Measurements from ENCODE around the gene MTARC1. TPM values are rescaled to one million over a fixed set of nuclear protein-coding genes. Genes with fewer than 3 reads are reported as not detected.

MTARC1 gene
- polyA plus RNA-seq, 3 donors from 2014 or later = 0.37 TPM; not detected in 2

GRCh38 chr1:220784751-220785150 is 2.0 kb upstream of the MTARC1 start:
- no peak overlapping the region for H3K4me3 Mint-ChIP-seq

GRCh38 chr1:220785166-220786056 is 1.3 kb upstream of the MTARC1 start:
- Mint-ChIP-seq H3K36me3 (no peaks in the 10 kb centered on the region), H3K27ac (no peak overlapping the region), H3K9me3 (no peaks in the 10 kb centered on the region), H3K4me3 (no peak overlapping the region), H3K4me1 (no peaks in the 10 kb centered on the region), H3K27me3 (ENCODE audit: low read depth in 3 of 3) (peaks cover 4 to 14% (median 8%) of the 10 kb centered on the region in 3 donors)
- no peak for DNase-seq

More at GRCh38 chr1:220784751-220785150, 2.0 kb upstream of the MTARC1 start:
- no peaks in the 10 kb centered on the region for H3K9me3 Mint-ChIP-seq
- peaks cover 4 to 14% (median 8%) of the 10 kb centered on the region in 3 donors for H3K27me3 Mint-ChIP-seq (ENCODE audit: low read depth in 3 of 3)
- H3K4me1 Mint-ChIP-seq = no peaks in the 10 kb centered on the region
- no peak for DNase-seq
- no peaks in the 10 kb centered on the region for H3K36me3 Mint-ChIP-seq
- H3K27ac Mint-ChIP-seq = no peak overlapping the region

- H3K4me1 Mint-ChIP-seq = no peaks in the 10 kb centered on the region
- H3K27ac Mint-ChIP-seq = no peak overlapping the region
- no peaks in the 10 kb centered on the region for H3K36me3 Mint-ChIP-seq
- no peak overlapping the region for H3K4me3 Mint-ChIP-seq
- DNase-seq = no peak
- H3K9me3 Mint-ChIP-seq = no peaks in the 10 kb centered on the region
- peaks cover 4 to 14% (median 8%) of the 10 kb centered on the region in 3 donors for H3K27me3 Mint-ChIP-seq (ENCODE audit: low read depth in 3 of 3)
Measured at GRCh38 chr1:220786057-220786336, 716 bp upstream of the MTARC1 start.

GRCh38 chr1:220787069-220787619 is 431 bp downstream of the MTARC1 start:
- DNase-seq = no peak
- Mint-ChIP-seq H3K27ac (no peak overlapping the region), H3K4me1 (no peaks in the 10 kb centered on the region), H3K9me3 (no peaks in the 10 kb centered on the region), H3K4me3 (peak overlapping the region in 1 of 5 donors; percentile 12), H3K36me3 (no peaks in the 10 kb centered on the region), H3K27me3 (ENCODE audit: low read depth in 3 of 3) (peaks cover 4 to 13% (median 8%) of the 10 kb centered on the region in 3 donors)

- H3K4me1 Mint-ChIP-seq = no peaks in the 10 kb centered on the region
- no peaks in the 10 kb centered on the region for H3K36me3 Mint-ChIP-seq
- no peak overlapping the region for H3K4me3 Mint-ChIP-seq
- H3K27me3 Mint-ChIP-seq (ENCODE audit: low read depth in 3 of 3) = peaks cover 2 to 13% (median 8%) of the 10 kb centered on the region in 3 donors
- no peak for DNase-seq
- H3K27ac Mint-ChIP-seq = no peak overlapping the region
- no peaks in the 10 kb centered on the region for H3K9me3 Mint-ChIP-seq
Measured at GRCh38 chr1:220788900-220789299, 2.2 kb downstream of the MTARC1 start.

- Mint-ChIP-seq H3K27ac (no peak overlapping the region), H3K9me3 (no peaks in the 10 kb centered on the region), H3K27me3 (ENCODE audit: low read depth in 3 of 3) (peaks cover 2 to 11% (median 7%) of the 10 kb centered on the region in 3 donors), H3K36me3 (no peaks in the 10 kb centered on the region), H3K4me3 (no peak overlapping the region), H3K4me1 (no peaks in the 10 kb centered on the region)
- DNase-seq = no peak
Measured at GRCh38 chr1:220789532-220790147, 2.9 kb downstream of the MTARC1 start.

- DNase-seq = no peak
- H3K27me3 Mint-ChIP-seq (ENCODE audit: low read depth in 3 of 3) = peaks cover 0 to 7% (median 0%) of the 10 kb centered on the region in 3 donors
- H3K4me1 Mint-ChIP-seq = no peaks in the 10 kb centered on the region
- H3K4me3 Mint-ChIP-seq = no peak overlapping the region
- no peak overlapping the region for H3K27ac Mint-ChIP-seq
- H3K36me3 Mint-ChIP-seq = no peaks in the 10 kb centered on the region
- no peaks in the 10 kb centered on the region for H3K9me3 Mint-ChIP-seq
Measured at GRCh38 chr1:220791285-220791684, 4.6 kb downstream of the MTARC1 start.

- peaks cover 0 to 7% (median 0%) of the 10 kb centered on the region in 3 donors for H3K27me3 Mint-ChIP-seq (ENCODE audit: low read depth in 3 of 3)
- H3K9me3 Mint-ChIP-seq = no peaks in the 10 kb centered on the region
- no peak for DNase-seq
- no peak overlapping the region for H3K4me3 Mint-ChIP-seq
- no peak overlapping the region for H3K27ac Mint-ChIP-seq
- H3K36me3 Mint-ChIP-seq = no peaks in the 10 kb centered on the region
- no peaks in the 10 kb centered on the region for H3K4me1 Mint-ChIP-seq
Measured at GRCh38 chr1:220791956-220792355, 5.2 kb downstream of the MTARC1 start.

GRCh38 chr1:220796530-220796929 is 9.8 kb downstream of the MTARC1 start:
- Mint-ChIP-seq H3K27me3 (ENCODE audit: low read depth in 3 of 3) (no peaks in the 10 kb centered on the region), H3K36me3 (no peaks in the 10 kb centered on the region), H3K4me1 (no peaks in the 10 kb centered on the region), H3K4me3 (no peak overlapping the region), H3K9me3 (no peaks in the 10 kb centered on the region), H3K27ac (no peak overlapping the region)
- DNase-seq = no peak

- peaks cover 0 to 3% (median 0%) of the 10 kb centered on the region in 3 donors for H3K27me3 Mint-ChIP-seq (ENCODE audit: low read depth in 3 of 3)
- H3K36me3 Mint-ChIP-seq = no peaks in the 10 kb centered on the region
- no peak for DNase-seq
- no peaks in the 10 kb centered on the region for H3K9me3 Mint-ChIP-seq
- no peak overlapping the region for H3K4me3 Mint-ChIP-seq
- no peaks in the 10 kb centered on the region for H3K4me1 Mint-ChIP-seq
- no peak overlapping the region for H3K27ac Mint-ChIP-seq
Measured at GRCh38 chr1:220797044-220797443, 10.3 kb downstream of the MTARC1 start.

- H3K9me3 Mint-ChIP-seq = no peaks in the 10 kb centered on the region
- peaks cover 0 to 3% (median under 1%) of the 10 kb centered on the region in 3 donors for H3K27me3 Mint-ChIP-seq (ENCODE audit: low read depth in 3 of 3)
- no peak overlapping the region for H3K27ac Mint-ChIP-seq
- no peak for DNase-seq
- H3K36me3 Mint-ChIP-seq = no peaks in the 10 kb centered on the region
- H3K4me1 Mint-ChIP-seq = no peaks in the 10 kb centered on the region
- no peak overlapping the region for H3K4me3 Mint-ChIP-seq
Measured at GRCh38 chr1:220797553-220797952, 10.8 kb downstream of the MTARC1 start.

- Mint-ChIP-seq H3K36me3 (no peaks in the 10 kb centered on the region), H3K4me3 (no peak overlapping the region), H3K27ac (no peak overlapping the region), H3K27me3 (ENCODE audit: low read depth in 3 of 3) (peaks cover 0 to 3% (median 3%) of the 10 kb centered on the region in 3 donors), H3K4me1 (no peaks in the 10 kb centered on the region), H3K9me3 (no peaks in the 10 kb centered on the region)
- DNase-seq = no peak
Measured at GRCh38 chr1:220798338-220798737, 11.6 kb downstream of the MTARC1 start.

- Mint-ChIP-seq H3K27ac (no peak overlapping the region), H3K27me3 (ENCODE audit: low read depth in 3 of 3) (peaks cover 0 to 3% (median 3%) of the 10 kb centered on the region in 3 donors), H3K36me3 (no peaks in the 10 kb centered on the region), H3K4me1 (no peaks in the 10 kb centered on the region), H3K9me3 (no peaks in the 10 kb centered on the region), H3K4me3 (no peak overlapping the region)
- DNase-seq = no peak
Measured at GRCh38 chr1:220800262-220800661, 13.5 kb downstream of the MTARC1 start.

- H3K4me3 Mint-ChIP-seq = no peak overlapping the region
- no peaks in the 10 kb centered on the region for H3K4me1 Mint-ChIP-seq
- peaks cover 7 to 8% (median 8%) of the 10 kb centered on the region in 3 donors for H3K27me3 Mint-ChIP-seq (ENCODE audit: low read depth in 3 of 3)
- no peak overlapping the region for H3K27ac Mint-ChIP-seq
- DNase-seq = no peak
- H3K9me3 Mint-ChIP-seq = no peaks in the 10 kb centered on the region
- no peaks in the 10 kb centered on the region for H3K36me3 Mint-ChIP-seq
Measured at GRCh38 chr1:220803401-220804201, 16.9 kb downstream of the MTARC1 start.
